Measurements from ENCODE around the gene PNPLA7.
"Not testable (repeated sequence)": the region's sequence is repeated elsewhere in the genome, so short reads cannot be mapped to it uniquely, and the experiment has no call there.

Gene PNPLA7

GRCh38 chr9:137478962-137479861 lies 71.0 kb downstream of the PNPLA7 start:
- DNase-seq (ENCODE audit: low spot score) = no peak

GRCh38 chr9:137478613-137478961 lies 71.6 kb downstream of the PNPLA7 start:
- DNase-seq (ENCODE audit: low spot score) = no peak

GRCh38 chr9:137477778-137478612 lies 72.2 kb downstream of the PNPLA7 start:
- DNase-seq (ENCODE audit: low spot score) = no peak

GRCh38 chr9:137476856-137477255 lies 73.3 kb downstream of the PNPLA7 start:
- no peak for DNase-seq (ENCODE audit: low spot score)

GRCh38 chr9:137475666-137476065 lies 74.5 kb downstream of the PNPLA7 start:
- DNase-seq (ENCODE audit: low spot score) = no peak

- no peak for DNase-seq (ENCODE audit: low spot score)
These were observed 75.9 kb downstream of the PNPLA7 start for GRCh38 chr9:137474271-137474670.

GRCh38 chr9:137470785-137471184 lies 79.4 kb downstream of the PNPLA7 start:
- no peak for DNase-seq (ENCODE audit: low spot score)

- DNase-seq (ENCODE audit: low spot score) = no peak
These were observed 82.3 kb downstream of the PNPLA7 start for GRCh38 chr9:137467896-137468295.

- DNase-seq (ENCODE audit: low spot score) = no peak
These were observed 83.0 kb downstream of the PNPLA7 start for GRCh38 chr9:137467161-137467581.

- DNase-seq (ENCODE audit: low spot score) = not testable (repeated sequence)
These were observed 83.7 kb downstream of the PNPLA7 start for GRCh38 chr9:137466389-137467085.

GRCh38 chr9:137465720-137466388 lies 84.3 kb downstream of the PNPLA7 start:
- no peak for DNase-seq (ENCODE audit: low spot score)

GRCh38 chr9:137465000-137465719 lies 85.0 kb downstream of the PNPLA7 start:
- DNase-seq (ENCODE audit: low spot score) = no peak

- no peak for DNase-seq (ENCODE audit: low spot score)
These were observed 85.8 kb downstream of the PNPLA7 start for GRCh38 chr9:137464291-137464999.

GRCh38 chr9:137463931-137464290 lies 86.3 kb downstream of the PNPLA7 start:
- no peak for DNase-seq (ENCODE audit: low spot score)

- DNase-seq (ENCODE audit: low spot score) = no peak
These were observed 86.9 kb downstream of the PNPLA7 start for GRCh38 chr9:137462986-137463930.

GRCh38 chr9:137462396-137462985 lies 87.7 kb downstream of the PNPLA7 start:
- no peak for DNase-seq (ENCODE audit: low spot score)

GRCh38 chr9:137461663-137462395 lies 88.4 kb downstream of the PNPLA7 start:
- no peak for DNase-seq (ENCODE audit: low spot score)

GRCh38 chr9:137461316-137461662 lies 88.9 kb downstream of the PNPLA7 start:
- DNase-seq (ENCODE audit: low spot score) = no peak

Measured in kidney tubule cell (primary cell).